Retinal pigment epithelial cell (primary cell): Measurements from ENCODE around the gene TMEM164.

Experiments used
- DNase-seq: peaks from one replicate; pipeline ENCODE4 v3.0.0-alpha.2; 2010; ENCODE audit warnings: low read depth
- H3K4me3 ChIP-seq: 2 replicates; pipeline ENCODE4 v1.5.1; 2011; ENCODE audit warnings: mild to moderate bottlenecking, low read length, control low read depth, moderate library complexity
- CTCF ChIP-seq: conservative IDR thresholded peaks from 2 replicates; pipeline ENCODE4 v1.5.1; 2011; ENCODE audit warnings: low read depth, low read length, control low read depth, inconsistent platforms

TMEM164 gene

DNA sequence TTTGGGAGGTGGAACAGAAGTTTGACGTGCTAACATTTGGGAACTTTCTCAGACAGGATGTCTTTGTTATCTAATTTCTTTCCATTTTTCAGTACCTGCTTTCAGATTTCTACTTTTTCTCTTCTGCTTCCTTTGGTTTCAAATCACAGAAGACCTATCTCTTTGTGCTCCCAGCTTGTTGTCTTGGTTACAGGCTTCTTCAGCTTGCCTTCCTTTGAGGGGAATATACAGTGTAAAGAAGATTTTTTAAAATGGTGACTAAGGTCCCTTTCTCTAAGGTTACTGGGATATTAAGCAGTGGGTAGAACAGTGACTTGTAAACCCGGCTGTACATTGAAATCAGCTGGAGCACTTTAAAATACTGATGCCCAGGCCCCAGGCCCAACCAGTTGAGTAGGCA is 48.0 kb downstream of the TMEM164 start:
- TF ChIP-seq CTCF = no peak
- DNase-seq = no peak
- H3K4me3 ChIP-seq = no peak overlapping the region

GRCh38 chrX:110051559-110051958 is 48.6 kb downstream of the TMEM164 start:
- no peak for DNase-seq
- H3K4me3 ChIP-seq = no peak overlapping the region
- TF ChIP-seq CTCF = no peak

DNA sequence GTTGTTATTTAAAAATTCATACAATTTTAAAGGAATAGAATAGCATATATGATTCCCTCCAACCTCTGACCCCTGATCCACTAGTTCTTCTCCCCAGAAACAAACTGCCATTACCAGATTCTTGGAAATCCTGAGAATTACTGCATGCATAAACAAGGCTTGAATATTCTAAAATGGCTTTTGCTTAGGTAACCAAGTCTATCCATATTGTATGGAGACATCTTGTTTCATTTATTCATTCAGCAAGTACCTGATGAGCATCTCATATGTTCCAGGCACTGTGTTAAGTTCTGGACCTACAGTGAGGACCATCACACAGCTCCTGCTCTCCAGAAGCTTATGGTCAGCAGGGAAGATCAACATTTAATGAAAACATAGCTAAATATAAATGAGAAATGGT is 49.4 kb downstream of the TMEM164 start:
- no peak overlapping the region for H3K4me3 ChIP-seq
- no peak for TF ChIP-seq CTCF
- no peak for DNase-seq

DNA sequence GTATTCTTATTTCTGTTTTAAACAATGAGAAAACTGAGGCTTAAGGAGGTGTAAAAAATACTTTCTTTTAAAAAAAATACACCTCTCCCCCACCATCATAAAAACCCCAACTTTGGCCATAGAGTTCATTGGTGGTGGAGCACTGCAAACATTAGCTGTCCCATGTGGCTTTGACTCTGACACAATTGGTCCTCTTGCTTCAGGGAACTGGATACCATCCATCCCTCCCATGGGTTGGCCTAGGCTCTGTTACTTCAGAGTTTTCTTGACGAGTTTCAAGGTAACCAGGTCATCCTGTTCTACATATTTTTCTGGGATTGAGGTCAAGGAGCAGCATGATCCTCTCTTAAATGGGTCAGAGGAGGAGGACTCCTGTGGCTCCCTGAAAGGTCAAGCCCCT is 50.5 kb downstream of the TMEM164 start:
- no peak for TF ChIP-seq CTCF
- no peak overlapping the region for H3K4me3 ChIP-seq
- no peak for DNase-seq

GRCh38 chrX:110055616-110056015 is 52.7 kb downstream of the TMEM164 start:
- DNase-seq = no peak

GRCh38 chrX:110056419-110056818 is 53.5 kb downstream of the TMEM164 start:
- no peak overlapping the region for H3K4me3 ChIP-seq
- no peak for TF ChIP-seq CTCF
- no peak for DNase-seq

More at GRCh38 chrX:110055616-110056015, 52.7 kb downstream of the TMEM164 start:
- H3K4me3 ChIP-seq = no peak overlapping the region
- no peak for TF ChIP-seq CTCF

- no peak for TF ChIP-seq CTCF
- DNase-seq = no peak
- H3K4me3 ChIP-seq = no peak overlapping the region
Observed at GRCh38 chrX:110059410-110059809, 56.5 kb downstream of the TMEM164 start.
